ENCODE measurements around the gene SLC5A3. TPM values are rescaled to one million over a fixed set of nuclear protein-coding genes. Genes with fewer than 3 reads are reported as not detected.

Gene SLC5A3
- total and polyA plus RNA-seq, 10 of the 15 experiments (the other 5 are each of a cell fraction or from before 2014, with no cell fraction given) = 3.3 to 21.4 (median 12.0) TPM

DNA sequence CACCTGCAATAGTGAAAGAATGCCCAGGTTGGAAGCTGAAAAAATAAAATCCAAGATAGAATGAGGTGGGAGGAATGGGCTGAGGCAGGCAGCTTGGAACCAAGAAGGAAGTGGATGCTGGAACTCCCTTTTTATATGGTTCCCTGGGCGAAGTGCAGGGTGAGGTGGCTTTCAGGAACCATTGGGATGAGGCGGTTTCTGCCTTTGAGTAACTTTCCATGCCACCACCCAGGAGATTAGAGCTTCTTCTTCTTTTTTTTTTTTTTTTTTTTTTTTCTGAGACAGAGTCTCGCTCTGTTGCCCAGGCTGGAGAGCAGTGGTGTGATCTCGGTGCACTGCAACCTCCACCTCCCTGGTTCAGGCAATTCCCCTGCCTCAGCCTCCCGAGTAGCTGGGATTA is 17.8 kb upstream of the SLC5A3 start:
- WGBS (ENCODE audit: insufficient coverage, insufficient replicate concordance, low lambda C conversion rate, missing lambda C conversion rate) = 20% methylated on average over 4 of the region's 5 CpGs
- FAIRE-seq (no peak), DNase-seq (ENCODE audit: low read depth, low spot score) (no peak), ATAC-seq (no peak; the same call in 2 of the 3 replicates)
- Histone ChIP-seq H3K9ac (ENCODE audit: control insufficient read depth, insufficient read depth, low read length) (no peak overlapping the region), H2AFZ (ENCODE audit: control insufficient read depth, low read depth, low read length) (no peak overlapping the region), H3K9me3 (replicated peaks; ENCODE audit: control insufficient read depth, insufficient read depth, low read length) (no peaks in the 10 kb centered on the region), H4K20me1 (ENCODE audit: control insufficient read depth, insufficient read depth) (no peaks in the 10 kb centered on the region), H3K4me1 (ENCODE audit: control insufficient read depth, insufficient read depth, low read length) (no peaks in the 10 kb centered on the region), H3K27me3 (replicated peaks in 1 of 2; ENCODE audit: control insufficient read depth in 2 of 2, insufficient read depth in 2 of 2, low read length in 1 of 2) (no peaks in the 10 kb centered on the region), H3K36me3 (ENCODE audit: control insufficient read depth in 2 of 2, insufficient read depth in 2 of 2, low read length in 1 of 2) (no peaks in the 10 kb centered on the region), H3K27ac (ENCODE audit: control insufficient read depth, insufficient read depth) (no peak overlapping the region), H3K4me3 (no peak overlapping the region), H3K79me2 (ENCODE audit: control insufficient read depth, insufficient read depth, low read length) (no peaks in the 10 kb centered on the region), H3K4me2 (ENCODE audit: control insufficient read depth, insufficient read depth) (no peak overlapping the region)
- SMC1A ChIA-PET (ENCODE audit: uncharacterized antibody, unreplicated experiment) = interaction anchor here (1.1 to 2.6 kb wide), 3 partner anchors 17 to 132 kb away, joined by 3 to 8 read pairs (median 5); partner anchors contain the start of genes MRPS6 and SLC5A3
- POLR2A ChIA-PET = interaction anchor here (0.7 kb wide), 2 partner anchors 112 to 124 kb away, joined by 3 to 7 read pairs; no protein-coding TSS in a partner anchor
- in situ Hi-C loops (cut with MboI) = no loop called here
- CTCF ChIA-PET = interaction anchor here (0.6 to 1.5 kb wide), 5 partner anchors 16 to 610 kb away, joined by 3 to 6 read pairs (median 3); no protein-coding TSS in a partner anchor
- BruUV-seq (replicated peaks) = no TSS peak
- intact Hi-C loops (cut with micrococcal nuclease; ENCODE audit: unreplicated experiment) = no loop called here
- TF ChIP-seq BMI1 (IDR thresholded peaks at IDR 0.05; ENCODE audit: borderline replicate concordance) = no peak
- no peak for TF ChIP-seq TCF7 (IDR thresholded peaks at IDR 0.05; ENCODE audit: borderline replicate concordance)
- no peak for TF ChIP-seq POLR2AphosphoS5 (IDR thresholded peaks at IDR 0.05; ENCODE audit: low read length)
- TF ChIP-seq RAD21 (IDR thresholded peaks at IDR 0.05; ENCODE audit: insufficient read depth, low read depth, low read length) = no peak
- TF ChIP-seq NR2C2 (IDR thresholded peaks at IDR 0.05; ENCODE audit: borderline replicate concordance, control insufficient read depth, insufficient read length, low read depth) = no peak
- no peak for TF ChIP-seq SUZ12 (IDR thresholded peaks at IDR 0.05; ENCODE audit: unreplicated experiment)
- TF ChIP-seq CREM (IDR thresholded peaks at IDR 0.05; ENCODE audit: low read depth) = no peak
- no peak for TF ChIP-seq POLR2A (IDR thresholded peaks at IDR 0.05; ENCODE audit: low read depth, low read length)
- TF ChIP-seq ZBED1 (IDR thresholded peaks at IDR 0.05; ENCODE audit: borderline replicate concordance) = no peak
- TF ChIP-seq NFXL1 (IDR thresholded peaks at IDR 0.05; ENCODE audit: borderline replicate concordance) = no peak
- TF ChIP-seq EED (IDR thresholded peaks at IDR 0.05; ENCODE audit: low read depth) = no peak
- no peak for TF ChIP-seq ZNF592 (IDR thresholded peaks at IDR 0.05)
- no peak for TF ChIP-seq EP300 (IDR thresholded peaks at IDR 0.05; ENCODE audit: borderline replicate concordance in 1 of 2, control insufficient read depth in 1 of 2, low read depth in 2 of 2, low read length in 2 of 2)
- TF ChIP-seq RELB (IDR thresholded peaks at IDR 0.05; ENCODE audit: low read depth) = no peak
- RAD21 ChIA-PET (ENCODE audit: unreplicated experiment) = interaction anchor here (0.7 to 1.1 kb wide), 5 partner anchors 15 to 109 kb away, joined by 3 to 5 read pairs (median 3); no protein-coding TSS in a partner anchor
